ENCODE data around the gene NRXN3. TPM values are rescaled to one million over a fixed set of nuclear protein-coding genes. Genes with fewer than 3 reads are reported as not detected.

NRXN3 gene
- total and polyA plus RNA-seq, 8 donors, result 1.3 to 7.6 (median 1.5) TPM

- Histone ChIP-seq H3K4me1 (no peaks in the 10 kb centered on the region), H3K36me3 (no peaks in the 10 kb centered on the region), H3K27me3 (no peaks in the 10 kb centered on the region), H3K27ac (no peak overlapping the region), H3K9me3 (no peaks in the 10 kb centered on the region), H3K4me3 (no peak overlapping the region)
- intact Hi-C loops (cut with DNase I), result no loop called here
- DNase-seq (no peak), ATAC-seq (no peak)
- TF ChIP-seq CTCF (IDR thresholded peaks at IDR 0.05), result no peak
Measured at GRCh38 chr14:78593949-78594348, 423.8 kb downstream of the NRXN3 start.

- Histone ChIP-seq H3K4me3 (no peak overlapping the region), H3K27me3 (peaks cover 0 to 4% of the 10 kb centered on the region in 2 donors), H3K36me3 (no peaks in the 10 kb centered on the region), H3K4me1 (no peaks in the 10 kb centered on the region), H3K9me3 (no peaks in the 10 kb centered on the region), H3K27ac (no peak overlapping the region)
- no peak for TF ChIP-seq CTCF (IDR thresholded peaks at IDR 0.05)
- intact Hi-C loops (cut with DNase I), result no loop called here
- DNase-seq (no peak), ATAC-seq (no peak)
Measured at GRCh38 chr14:78595797-78596196, 425.6 kb downstream of the NRXN3 start.

GRCh38 chr14:78598046-78598920 lies 428.1 kb downstream of the NRXN3 start:
- peak; percentile 92 for ATAC-seq
- no peak overlapping the region for H3K4me3 ChIP-seq
- no peak overlapping the region for H3K27ac ChIP-seq
- peak in 2 of 4 donors; percentile 11 to 48 for DNase-seq
- no peaks in the 10 kb centered on the region for H3K36me3 ChIP-seq
- no peaks in the 10 kb centered on the region for H3K9me3 ChIP-seq
- no peaks in the 10 kb centered on the region for H3K4me1 ChIP-seq
- intact Hi-C loops (cut with DNase I), result no loop called here
- H3K27me3 ChIP-seq, result peaks cover 0 to 4% of the 10 kb centered on the region in 2 donors
- peak; percentile 84 to 86 for TF ChIP-seq CTCF (IDR thresholded peaks at IDR 0.05)

GRCh38 chr14:78605025-78605762 lies 435.0 kb downstream of the NRXN3 start:
- intact Hi-C loops (cut with DNase I), result no loop called here
- TF ChIP-seq CTCF (IDR thresholded peaks at IDR 0.05), result no peak
- H3K4me1 ChIP-seq, result no peaks in the 10 kb centered on the region
- no peaks in the 10 kb centered on the region for H3K36me3 ChIP-seq
- H3K9me3 ChIP-seq, result no peaks in the 10 kb centered on the region
- H3K27me3 ChIP-seq, result no peaks in the 10 kb centered on the region
- no peak overlapping the region for H3K4me3 ChIP-seq
- DNase-seq (no peak), ATAC-seq (no peak)
- no peak overlapping the region for H3K27ac ChIP-seq

GRCh38 chr14:78605897-78606500 lies 435.8 kb downstream of the NRXN3 start:
- DNase-seq, result no peak
- intact Hi-C loops (cut with DNase I), result no loop called here
- Histone ChIP-seq H3K9me3 (no peaks in the 10 kb centered on the region), H3K27ac (no peak overlapping the region), H3K4me3 (no peak overlapping the region), H3K4me1 (no peaks in the 10 kb centered on the region), H3K36me3 (no peaks in the 10 kb centered on the region), H3K27me3 (no peaks in the 10 kb centered on the region)
- no peak for ATAC-seq
- no peak for TF ChIP-seq CTCF (IDR thresholded peaks at IDR 0.05)

All from left lung (tissue), 10 donors.